H54 (cell line): ENCODE results near the gene MEGF11.
A peak's percentile ranks its signal among the peaks of the same experiment; 100 is the strongest.
"Not testable (repeated sequence)": the region's sequence is repeated elsewhere in the genome, so short reads cannot be mapped to it uniquely, and the experiment has no call there.

ENCODE experiments used
- DNase-seq: peaks from one replicate; pipeline ENCODE4 v3.0.0; 2011; ENCODE audit warnings: low spot score, mixed read lengths; ENCODE audit not compliant: insufficient read length
- FAIRE-seq: peaks from 3 replicates; lab custom pipeline; 2011; peaks lifted over from hg19 to GRCh38; lab: Jason Lieb, UNC
- POLR2A ChIP-seq: IDR thresholded peaks from 2 replicates; pipeline ENCODE4 v1.6.1; 2011; ENCODE audit warnings: low read depth, mild to moderate bottlenecking, low read length

The MEGF11 gene

DNA sequence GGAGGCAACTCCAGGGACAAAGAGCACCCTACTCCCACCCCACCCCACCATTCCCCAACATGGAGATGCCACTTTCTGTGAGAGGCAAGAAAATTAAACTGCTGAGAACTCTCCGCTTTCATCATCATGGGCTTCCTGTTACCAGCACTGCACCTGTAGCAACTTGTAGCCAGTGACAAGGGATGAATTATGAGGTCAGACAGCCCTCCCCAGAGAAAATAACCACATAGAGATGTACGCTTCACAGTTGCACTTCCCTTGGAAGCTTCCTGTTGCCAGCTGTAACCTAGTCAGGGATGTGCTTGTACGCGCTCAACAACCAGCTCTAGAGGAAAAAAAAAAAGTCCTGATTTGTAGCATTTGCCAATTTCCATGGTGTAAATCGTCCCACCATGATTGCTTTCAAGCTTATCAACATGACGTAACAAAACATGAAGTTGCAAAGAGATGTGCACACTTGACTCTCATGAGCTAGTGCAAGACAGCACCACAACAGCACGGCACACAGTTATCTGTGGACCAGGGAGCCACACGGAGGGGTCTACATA lies 238.8 kb downstream of the MEGF11 start:
- no peak for TF ChIP-seq POLR2A
- FAIRE-seq (no peak), DNase-seq (no peak)

DNA sequence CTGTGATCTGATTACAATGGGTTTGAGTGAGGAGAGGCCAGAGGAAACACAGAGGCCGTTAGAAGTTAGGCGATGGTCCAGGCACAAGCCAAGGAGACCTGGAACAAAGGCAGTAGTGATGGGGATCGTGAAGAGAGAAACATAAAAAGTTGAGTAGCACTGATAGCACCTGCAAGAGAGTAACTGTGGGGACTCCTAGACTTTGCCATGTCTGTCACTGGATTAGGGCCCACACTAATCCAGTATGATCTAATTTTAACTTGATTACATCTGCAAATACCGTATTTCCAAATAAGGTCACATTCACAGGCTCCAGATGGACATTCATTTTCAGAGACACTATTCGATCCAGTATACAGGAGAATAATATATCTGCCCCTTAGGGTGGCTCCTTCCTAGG lies 239.5 kb downstream of the MEGF11 start:
- TF ChIP-seq POLR2A, result no peak
- no peak for FAIRE-seq
- DNase-seq, result no peak

DNA sequence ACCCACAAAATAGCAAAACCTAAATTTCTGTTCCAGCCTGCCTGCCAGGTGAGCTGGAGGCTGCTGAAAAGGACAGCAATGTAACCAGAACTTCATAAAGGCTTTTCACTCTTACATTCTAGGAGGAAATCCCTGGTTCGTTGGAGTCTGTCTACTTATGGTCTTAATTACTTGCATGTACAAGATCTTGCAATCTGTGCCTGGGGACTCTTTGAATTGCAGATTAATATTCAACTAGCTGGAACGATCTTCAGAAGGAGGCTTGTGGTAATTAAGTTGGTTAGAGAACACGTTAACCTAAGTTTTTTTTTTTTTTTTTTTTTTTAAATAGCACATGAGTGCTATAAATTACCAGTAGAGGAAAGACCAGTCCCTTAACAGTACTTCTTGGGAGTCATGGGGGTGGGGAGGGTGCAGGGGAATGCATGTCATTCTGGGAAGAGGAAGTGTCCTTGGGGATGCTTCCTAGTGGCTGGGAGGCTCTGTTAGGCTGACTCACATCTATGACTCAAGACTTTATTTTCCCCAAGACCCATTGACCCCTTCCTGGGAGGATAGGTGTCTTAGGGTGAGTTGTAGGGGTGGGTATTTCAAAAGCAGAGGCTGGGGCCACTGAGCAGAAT lies 244.5 kb downstream of the MEGF11 start:
- DNase-seq (peak; percentile 32), FAIRE-seq (no peak)
- no peak for TF ChIP-seq POLR2A

DNA sequence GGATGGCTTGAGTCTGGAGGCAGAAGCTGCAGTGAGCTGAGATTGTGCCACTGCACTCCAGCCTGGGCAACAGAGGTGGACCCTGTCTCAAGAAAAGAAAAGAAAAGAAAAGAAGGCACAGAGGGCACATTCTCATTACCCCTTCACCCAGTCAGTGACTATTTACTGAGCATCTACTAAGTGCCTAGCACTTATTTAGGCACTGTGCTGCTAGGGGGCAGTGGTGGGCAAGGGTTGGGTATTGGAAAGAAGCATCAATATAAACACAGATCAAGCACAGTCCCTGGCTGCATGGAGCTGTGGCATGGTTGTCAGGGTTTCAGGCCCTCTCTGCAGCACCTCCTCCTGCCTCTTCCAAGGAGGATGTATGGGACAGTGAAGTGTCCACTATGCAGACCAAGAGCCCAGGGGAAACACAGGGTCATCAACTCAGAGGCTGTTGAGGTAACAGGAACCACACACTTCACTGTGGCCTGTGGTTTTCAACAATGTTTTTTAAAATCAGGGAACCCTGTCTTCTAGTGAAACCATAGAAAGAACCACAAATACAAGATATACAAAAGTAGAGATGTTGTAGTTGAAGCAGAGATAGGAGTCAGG lies 245.8 kb downstream of the MEGF11 start:
- FAIRE-seq (no peak), DNase-seq (no peak)
- no peak for TF ChIP-seq POLR2A

DNA sequence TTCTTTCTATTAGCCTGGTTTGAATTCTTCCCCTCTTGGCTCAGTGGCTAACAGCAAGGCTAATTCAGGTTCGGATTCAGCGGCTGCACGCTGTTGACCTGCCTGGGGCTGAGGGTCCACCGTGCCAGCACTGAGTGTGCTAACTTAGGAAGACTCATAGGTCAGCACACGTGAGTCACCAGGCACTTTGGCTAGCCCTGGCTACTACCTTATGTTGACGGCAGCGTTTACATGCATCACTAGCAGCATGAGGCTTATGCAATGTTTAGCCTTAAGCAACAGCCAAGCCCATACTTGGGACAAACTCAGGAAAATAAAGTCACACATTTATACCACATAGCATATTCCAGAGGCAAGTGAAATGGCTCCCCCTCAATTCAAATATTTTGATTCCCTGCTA lies 246.6 kb downstream of the MEGF11 start:
- DNase-seq (no peak), FAIRE-seq (no peak)
- TF ChIP-seq POLR2A, result no peak

DNA sequence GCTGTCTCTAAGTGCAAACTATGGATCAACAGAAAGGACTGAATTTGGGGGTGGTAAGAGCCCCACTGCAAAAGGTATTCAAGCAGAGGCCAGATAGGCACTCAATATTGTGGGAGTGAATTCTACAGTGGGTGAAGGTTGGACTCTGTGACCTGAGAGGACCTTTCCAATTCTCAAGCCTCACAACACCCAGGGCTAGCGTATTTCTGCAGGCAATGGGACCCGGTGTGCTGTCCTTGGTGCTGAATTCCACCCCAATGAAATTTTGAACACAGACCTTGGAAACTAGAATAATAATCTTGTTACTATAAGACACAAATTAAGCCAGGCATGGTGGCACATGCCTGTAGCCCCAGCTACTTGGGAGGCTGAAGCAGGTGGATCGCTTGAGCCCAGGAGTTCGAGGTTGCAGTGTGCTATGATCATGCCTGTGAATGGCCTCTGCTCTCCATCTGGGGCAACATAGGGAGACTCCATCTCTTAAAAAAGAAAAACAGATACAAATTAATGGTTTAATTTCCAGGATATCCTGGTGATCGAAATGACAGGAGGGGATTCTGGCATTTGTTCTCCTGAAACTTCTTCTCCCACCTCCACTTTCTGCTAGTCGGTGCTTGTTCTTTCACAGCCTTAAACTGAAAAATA lies 248.8 kb downstream of the MEGF11 start:
- TF ChIP-seq POLR2A, result no peak
- DNase-seq (peak; percentile 47), FAIRE-seq (no peak)

DNA sequence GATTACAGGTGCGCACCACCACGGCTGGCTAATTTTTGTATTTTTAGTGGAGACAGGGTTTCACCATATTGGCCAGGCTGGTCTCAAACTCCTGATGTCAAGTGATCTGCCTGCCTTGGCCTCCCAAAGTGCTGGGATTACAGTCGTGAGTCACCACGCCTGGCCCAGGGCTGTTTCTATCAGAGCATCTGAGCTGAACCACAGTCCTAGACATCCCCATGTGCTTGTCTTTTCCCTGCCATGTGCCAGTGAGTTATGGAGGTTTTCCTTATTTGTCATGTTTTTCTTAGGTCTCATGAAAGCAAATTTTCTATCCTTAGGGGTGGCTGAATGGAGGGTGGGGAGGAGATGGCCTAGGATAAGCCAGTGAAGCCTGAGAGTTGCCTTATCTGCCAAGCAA lies 250.4 kb downstream of the MEGF11 start:
- FAIRE-seq, DNase-seq: not testable (repeated sequence)

DNA sequence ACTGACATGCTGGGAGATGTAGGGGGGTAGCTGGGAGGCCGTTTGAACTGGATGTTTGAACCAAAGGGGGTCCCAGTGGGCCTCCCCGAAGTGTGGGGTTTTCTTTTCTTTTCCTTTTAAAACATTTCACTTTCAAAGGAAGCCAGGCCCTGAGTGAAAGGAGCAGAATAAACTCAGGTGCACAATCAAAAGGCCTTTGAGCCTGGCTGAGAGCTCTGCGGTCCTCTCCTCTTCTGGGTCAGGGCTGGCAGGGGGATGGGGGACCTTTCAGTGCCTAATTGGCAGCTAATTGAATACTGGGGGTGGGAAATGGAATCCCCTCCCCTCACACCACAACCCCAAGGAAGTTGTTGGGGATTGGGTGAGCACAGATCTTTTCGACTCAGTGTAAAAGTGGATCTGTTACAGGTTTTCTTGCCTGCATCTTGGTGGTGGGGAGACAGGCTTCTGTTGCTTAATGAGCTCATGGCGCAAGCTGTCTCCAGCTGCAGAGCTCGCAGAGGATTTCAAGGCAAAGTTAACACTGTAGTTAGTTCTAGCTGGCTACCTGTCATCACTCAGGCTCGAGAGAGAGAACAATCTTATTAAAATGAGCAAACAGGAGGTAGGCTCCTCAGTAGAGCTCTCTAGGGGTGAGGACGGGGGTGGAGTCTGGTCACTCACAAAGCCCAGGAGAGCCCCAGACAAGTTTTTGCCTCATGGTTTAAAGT lies 251.7 kb downstream of the MEGF11 start:
- no peak for DNase-seq

DNA sequence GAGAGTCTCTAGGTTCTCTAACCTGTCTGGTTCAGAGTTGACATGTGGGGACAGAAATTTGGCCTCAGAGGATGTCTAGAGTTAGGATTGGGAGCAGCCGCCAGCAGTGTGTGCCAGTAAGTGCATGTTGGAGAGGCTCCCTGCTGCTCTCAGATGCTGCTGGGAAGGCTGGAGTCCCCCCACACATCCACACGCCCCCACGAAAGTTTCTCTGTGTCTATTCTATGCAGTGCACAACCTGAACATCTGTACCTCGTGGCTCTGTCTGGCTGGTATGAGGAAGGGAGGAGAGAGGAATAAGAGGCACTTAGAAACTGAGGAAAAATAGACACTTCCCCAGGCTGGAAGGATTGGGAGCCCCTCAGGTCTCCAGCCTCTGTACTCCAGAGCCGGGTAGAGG lies 252.5 kb downstream of the MEGF11 start:
- FAIRE-seq (no peak), DNase-seq (no peak)
- no peak for TF ChIP-seq POLR2A

More for the DNA sequence above, 251.7 kb downstream of the MEGF11 start:
- no peak for FAIRE-seq
- TF ChIP-seq POLR2A, result no peak

DNA sequence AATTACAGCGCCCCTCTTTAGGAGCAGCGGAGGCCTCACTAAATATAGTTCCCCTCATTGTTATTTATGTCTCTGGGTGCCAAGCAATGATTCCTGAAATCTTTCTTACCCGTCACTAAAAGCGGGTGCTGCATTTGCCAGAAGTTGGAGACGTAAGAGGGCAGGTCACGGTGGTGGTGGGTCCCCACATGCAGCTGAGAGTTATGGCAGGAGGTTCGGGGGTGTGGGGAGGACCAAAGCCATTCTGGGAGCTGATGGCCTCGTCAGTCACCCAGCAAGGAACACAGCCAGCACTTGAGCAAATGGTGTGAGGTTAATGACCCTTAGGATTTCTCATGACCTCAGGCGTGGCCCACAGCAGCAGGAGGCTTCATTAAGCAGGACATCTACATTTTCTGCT lies 255.1 kb downstream of the MEGF11 start:
- DNase-seq (no peak), FAIRE-seq (no peak)
- no peak for TF ChIP-seq POLR2A

DNA sequence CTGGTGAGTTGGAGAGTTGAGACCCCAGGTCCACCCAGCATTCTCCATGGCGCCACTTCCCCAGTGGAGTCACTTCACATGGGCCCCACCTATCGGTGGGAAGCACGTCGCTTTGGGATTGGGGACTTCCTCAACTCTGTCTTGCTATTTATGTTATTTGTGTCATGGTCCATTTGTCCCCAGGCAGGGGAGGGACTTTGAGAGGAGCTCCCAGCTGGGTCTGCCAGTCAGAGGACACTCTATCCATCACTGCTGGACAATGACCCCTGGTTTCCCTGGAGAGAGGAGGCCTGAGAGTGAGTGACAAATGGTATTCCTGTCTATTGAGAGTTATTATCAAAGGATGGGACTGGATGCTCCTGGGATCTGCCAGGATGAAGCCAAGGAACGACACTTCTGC lies 256.6 kb downstream of the MEGF11 start:
- no peak for DNase-seq
- TF ChIP-seq POLR2A, result no peak
- no peak for FAIRE-seq

DNA sequence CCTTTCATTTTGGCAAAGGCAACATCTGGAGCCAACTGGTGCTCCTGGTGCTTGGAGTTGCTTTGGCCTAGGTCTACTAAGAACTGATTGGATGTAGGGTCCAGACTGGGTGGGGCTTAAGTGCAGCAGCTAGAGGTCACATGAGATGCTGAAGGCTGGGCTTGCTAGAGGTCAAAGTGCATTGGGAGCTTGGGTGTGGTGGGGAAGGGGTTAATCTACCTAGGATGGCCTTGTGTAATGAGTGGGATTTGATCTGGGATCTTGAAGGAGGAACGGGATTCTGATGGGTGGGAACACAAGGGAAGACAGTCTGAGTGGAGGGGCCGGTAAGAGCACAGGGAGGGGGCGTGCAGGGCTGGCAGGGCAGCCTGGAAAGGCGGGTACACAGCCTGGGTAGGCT lies 258.7 kb downstream of the MEGF11 start:
- FAIRE-seq (no peak), DNase-seq (no peak)
- no peak for TF ChIP-seq POLR2A

DNA sequence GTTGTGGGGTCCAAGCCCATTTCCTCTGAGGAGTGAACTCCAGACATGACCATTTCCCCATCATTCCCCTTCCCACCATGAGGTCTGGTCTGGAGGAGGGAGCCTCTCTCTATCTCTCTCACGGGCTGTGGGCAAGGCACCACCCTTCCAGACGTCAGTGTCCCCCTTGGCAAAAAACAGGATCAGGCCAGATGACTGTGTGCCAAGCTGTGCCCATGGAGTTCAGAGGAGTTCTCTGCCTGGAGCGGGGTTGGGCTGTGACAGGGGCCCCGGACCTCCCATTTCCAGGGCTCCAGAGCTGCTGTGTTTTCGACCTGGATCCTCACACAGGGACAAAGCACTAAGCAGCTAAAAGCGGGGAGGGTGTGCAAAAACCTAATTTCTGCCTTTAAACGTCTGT lies 259.8 kb downstream of the MEGF11 start:
- DNase-seq (no peak), FAIRE-seq (no peak)
- TF ChIP-seq POLR2A, result no peak

DNA sequence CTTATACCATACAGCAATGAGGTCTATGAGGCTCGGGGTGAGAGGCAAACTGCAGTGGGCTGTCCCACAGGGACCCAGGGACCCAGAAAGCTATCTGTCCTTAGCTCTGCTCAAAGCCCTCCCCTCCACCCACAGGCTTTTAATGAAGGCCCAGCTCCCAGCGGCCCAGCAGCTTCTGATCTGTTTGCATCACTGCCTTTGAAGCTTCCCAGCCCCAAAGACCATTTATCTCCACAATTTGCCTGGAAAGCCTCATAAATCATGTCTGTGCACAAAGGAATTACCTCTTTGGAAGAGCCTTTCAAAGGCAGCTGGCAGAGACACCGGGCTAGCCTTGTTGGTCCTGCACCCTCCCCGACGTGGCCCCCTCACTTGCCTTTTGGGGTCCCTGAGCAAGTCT lies 260.3 kb downstream of the MEGF11 start:
- TF ChIP-seq POLR2A, result no peak
- FAIRE-seq, result no peak
- DNase-seq, result no peak
